Globus pallidus (tissue), 1 donor: ENCODE measurements around the gene HLTF.

ENCODE experiments used
- DNase-seq: peaks from one replicate; pipeline ENCODE4 v3.0.0-alpha.2; 2015; ENCODE audit warnings: low spot score

The HLTF gene

DNA sequence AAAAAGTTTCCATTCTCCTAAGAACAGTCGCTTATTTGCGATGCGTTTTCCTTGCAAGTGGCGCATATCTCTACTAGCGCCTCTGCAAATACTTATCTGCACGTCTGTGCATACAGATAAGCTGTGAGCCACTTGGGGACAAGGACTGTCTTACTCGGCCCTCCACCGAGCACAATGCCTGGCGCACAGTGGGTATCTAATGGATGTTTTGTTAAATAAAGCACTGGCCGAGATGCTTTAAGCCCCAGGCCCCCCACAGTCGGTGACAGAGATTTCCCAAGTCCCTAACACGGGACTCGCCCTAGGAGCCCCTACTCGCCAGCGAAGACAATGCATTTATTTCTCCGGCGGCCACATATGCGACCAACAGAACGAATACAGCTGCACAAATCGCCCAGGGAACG is 503 bp downstream of the HLTF start:
- peak; percentile 58 for DNase-seq

DNA sequence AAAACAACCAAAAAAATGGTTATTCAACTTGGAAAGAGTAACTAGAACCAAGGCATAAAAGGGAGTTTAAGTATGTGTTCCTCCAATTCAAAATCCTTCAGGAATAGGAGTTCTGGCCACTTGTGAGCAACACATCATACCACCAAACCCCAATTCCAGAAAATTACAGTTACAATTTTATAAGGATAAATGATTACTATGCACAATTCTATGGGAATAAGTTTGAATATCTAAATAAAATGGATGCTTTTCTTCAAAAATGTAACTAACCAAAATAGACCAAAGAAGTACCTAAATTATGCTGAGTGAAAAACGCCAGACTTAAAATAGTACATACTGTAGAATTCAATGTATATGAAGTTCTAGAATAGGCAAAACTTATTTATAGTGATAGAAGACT is 4.6 kb downstream of the HLTF start:
- no peak for DNase-seq

DNA sequence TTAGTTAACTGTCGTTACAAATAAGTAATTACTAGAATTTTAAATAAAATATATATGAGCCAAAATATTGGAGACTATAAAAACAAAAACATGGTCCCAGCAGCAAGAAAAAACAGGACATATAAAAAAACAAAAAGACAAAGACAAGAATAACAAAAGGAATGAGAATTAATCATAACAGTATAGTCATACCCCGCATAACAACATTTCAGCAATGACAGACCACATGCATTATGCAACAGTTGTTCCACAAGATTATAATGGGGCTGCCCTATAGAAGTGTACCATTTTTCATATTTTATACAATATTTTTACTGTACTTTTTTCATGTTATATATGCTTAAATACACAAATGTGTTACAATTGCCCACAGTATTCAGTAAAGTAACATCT is 5.6 kb downstream of the HLTF start:
- no peak for DNase-seq

DNA sequence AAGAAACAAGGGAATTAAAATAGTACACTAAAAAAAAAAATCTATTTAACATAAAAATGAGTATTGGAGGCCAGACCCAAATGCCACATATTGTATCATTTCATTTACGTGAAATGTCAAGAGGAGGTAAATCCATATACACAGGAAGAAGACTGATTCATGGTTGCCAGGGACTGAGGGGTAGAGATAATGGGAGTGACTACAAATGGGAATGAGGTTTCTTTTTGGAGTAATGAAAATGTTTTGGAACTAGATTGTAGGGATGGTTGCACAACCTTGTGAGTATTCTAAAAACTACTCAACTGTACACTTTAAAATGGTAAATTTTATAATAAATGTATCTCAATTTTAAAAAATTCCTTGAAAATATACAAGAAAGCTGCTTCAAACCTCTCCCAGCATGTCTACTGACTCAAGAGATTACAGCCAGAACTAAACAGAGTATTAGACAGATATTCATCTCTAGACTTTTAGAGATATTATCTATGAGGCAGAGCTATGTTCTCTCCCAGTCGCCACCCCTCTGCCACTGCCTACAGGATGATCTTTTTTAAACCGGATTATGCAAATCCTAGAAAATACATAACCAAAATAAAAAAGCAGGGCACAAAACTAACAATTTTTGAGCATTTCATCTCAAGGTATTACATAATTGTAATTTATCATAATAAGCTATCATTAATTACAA is 6.2 kb downstream of the HLTF start:
- no peak for DNase-seq

DNA sequence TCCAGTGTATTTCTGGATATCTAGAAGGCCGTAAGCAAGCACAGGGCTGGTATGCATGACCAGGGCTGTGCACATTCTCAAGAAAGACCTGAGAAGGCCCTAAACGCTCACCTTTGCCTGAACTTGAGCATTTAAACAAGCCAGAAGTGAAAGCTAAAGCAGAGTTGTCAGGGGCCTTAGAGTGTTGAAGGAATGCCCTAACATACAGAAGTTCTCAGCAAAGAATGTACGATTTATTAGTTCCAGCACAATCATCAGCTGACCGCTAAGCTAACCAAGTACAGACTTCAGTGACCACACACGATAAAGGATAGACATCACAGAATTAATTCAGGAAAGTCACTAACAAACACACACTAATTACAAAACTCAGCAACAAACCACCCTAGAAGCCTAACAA is 8.7 kb downstream of the HLTF start:
- DNase-seq: no peak

DNA sequence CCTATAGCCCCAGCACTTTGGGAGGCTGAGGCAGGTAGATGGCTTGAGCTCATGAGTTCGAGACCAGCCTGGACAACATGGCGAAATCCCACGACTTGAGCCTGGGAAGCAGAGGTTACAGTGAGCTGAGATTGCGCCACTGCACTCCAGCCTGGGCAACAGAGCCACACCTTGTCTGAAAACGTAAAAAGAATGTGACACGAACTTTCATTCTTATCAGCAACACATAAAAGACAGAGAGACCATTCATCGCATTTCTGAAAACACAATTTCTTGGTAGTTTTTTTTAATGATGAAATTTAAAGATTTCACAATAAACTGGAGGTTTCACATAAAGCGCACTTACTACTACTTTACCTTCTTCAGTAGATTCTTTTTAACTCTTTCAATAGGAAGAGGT is 18.4 kb downstream of the HLTF start:
- DNase-seq: no peak

DNA sequence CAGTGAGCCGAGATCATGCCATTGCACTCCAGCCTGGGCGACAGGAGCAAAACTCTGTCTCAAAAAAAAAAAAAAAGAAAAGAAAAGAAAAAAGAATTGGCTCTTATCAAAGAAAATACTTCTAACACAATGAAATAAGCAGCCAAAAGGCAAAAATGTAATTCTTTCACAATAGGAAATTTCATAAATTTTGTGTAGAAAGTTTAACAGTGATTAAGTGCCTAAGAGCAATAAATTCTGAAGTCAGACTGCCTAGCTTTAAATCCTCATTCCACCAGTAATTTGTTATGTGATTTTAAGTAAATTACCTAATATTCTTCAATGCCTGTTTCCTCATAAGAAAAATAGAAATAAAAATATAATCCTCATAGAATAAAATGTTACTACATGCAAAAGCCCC is 24.6 kb downstream of the HLTF start:
- DNase-seq: no peak

DNA sequence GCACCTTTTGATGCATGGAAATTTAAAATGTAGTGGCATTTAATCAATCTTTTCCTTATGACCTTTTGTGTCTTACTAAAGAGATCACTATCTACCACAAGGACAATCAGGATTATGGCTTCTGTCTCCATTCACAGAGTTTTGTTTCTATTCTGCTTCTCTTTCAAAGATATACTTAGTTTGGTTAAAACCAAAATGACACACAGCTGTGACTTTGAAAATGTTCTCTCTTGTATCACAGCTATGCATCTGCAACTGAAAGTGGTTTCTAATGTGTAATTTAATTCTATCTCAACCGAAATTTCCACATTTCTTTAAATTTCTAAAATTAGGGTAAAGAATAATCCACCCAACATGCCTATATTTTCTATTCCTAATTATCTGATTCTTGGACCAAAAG is 27.7 kb downstream of the HLTF start:
- no peak for DNase-seq

DNA sequence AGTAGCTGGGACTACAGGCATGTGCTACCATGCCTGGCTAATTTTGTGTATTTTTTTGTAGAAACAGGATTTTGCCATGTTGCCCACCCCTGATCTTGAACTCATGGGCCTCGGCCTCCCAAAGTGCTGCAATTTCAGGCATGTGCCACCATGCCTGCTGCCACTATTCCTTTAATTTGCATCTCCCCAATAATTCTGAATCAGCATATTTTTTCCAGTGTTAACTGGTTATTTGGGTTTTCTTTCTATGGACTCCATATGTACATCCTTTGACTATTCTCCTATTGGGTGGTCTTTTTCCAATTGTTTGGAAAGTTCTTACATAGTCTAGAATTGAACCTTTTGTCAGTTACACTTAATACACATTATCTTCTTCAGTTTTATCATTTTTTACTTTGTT is 28.1 kb downstream of the HLTF start:
- DNase-seq: no peak

DNA sequence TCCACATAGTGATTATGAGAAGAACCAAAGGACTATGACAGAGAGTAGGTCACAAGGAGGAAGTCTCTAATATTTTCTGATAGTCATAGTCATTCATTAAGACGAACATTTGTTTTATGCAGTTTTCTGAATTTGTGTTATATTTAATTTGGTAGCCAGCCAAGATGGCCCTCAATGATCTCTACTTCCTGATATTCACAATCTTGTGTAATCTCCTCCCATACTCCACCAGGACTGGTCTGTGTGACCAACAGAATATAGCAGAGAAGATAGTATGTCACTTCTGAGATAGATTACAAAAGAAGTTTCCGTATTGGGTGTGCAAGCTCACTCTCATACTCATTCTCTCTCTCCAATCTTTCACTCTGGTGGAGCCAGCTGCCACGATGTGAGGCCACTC is 30.8 kb downstream of the HLTF start:
- DNase-seq: no peak

DNA sequence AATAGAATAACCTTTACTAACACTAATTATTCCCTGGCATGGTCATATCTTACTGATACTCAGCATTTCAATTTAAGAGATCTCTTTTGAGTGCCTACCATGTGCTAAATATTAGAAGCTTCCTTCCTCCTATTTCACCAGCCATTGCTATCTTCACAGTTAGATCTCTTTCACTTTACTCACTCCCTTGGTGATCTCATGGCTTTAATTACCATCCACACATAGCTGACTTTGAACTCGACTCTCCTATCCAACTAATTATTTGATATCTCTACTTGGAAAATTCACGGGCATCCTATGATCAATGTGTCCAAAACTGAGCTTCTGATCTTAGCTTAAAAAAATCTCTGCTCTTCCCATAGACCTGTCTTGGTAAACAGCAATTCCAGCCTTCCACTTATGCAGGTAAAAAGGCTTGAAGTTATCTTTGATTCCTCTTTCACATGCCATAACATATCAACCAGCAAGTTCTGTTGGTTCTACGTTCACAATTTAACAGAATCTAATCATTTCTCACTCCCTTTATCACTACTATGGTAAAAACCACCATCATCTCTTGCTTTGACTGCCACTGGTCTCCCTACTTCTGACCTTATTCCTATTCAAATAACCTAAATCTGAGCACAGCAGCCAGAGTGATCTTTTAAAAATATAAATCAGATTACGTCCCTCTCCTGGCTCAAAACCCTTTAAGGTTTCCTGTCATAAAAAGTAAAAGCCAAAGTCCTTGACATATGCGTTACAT is 41.8 kb downstream of the HLTF start:
- no peak for DNase-seq

DNA sequence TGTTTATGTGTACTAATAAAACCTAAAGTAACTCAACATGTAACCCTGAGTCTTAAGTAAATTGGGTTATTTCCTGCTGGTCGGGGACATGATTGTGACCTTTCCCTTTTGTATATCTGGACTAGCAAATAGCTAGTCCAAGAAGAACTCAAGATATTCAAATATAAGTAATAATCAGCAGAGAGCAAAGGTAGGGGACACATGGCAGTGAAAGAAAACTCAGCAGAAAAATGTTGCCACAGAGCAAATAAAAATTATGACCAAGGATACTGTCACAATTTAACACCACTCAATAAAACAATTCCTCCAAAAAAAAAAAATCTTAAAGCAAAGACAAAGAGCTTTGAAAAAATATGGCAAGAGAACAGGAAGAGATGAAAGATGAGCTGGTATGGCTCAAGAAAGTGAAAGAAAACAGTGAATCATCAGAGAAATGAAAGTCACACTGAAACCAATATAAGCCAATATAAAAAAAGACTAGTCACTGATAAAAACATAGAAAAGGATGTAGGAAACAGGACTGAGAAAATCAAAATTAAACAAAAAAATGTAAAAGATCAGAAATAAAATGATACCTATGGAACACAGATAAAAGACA is 43.4 kb downstream of the HLTF start:
- no peak for DNase-seq

DNA sequence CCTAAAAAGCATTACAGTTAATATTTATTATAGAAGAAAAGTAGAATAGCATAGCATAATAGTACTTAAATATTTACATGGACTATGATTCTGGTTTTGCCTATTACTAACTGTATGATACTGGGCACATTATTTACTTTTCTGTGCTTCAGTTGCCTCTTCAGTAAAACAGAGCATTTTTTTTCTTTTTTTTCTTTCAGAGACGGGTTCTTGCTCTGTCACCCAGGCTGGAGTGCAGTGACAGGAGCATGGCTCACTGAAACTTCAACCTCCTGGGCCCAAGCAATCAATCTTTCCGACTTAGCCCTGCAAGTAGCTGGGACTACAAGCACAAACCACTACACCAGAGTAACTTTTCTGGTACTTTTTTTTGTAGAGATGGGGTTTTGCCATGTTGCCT is 48.0 kb downstream of the HLTF start:
- DNase-seq: no peak

DNA sequence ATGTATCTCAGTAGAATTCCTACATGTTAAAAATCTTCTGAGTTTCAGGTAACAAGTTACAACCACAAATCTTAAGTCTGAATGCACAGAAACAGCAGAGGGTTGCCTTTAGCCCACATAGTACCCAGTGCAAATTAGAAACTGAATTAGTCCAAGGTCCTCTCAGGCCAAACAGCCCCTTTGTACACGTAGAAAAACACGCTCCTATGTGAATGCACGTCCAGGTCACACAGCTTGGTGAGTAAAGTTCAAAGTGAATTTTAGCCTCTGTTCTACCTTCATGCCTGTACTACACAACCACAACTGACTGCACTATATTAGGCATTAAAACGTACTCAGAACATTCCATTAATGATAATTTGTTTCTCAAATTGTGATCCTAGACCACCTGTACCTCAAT is 48.6 kb downstream of the HLTF start:
- DNase-seq: no peak

DNA sequence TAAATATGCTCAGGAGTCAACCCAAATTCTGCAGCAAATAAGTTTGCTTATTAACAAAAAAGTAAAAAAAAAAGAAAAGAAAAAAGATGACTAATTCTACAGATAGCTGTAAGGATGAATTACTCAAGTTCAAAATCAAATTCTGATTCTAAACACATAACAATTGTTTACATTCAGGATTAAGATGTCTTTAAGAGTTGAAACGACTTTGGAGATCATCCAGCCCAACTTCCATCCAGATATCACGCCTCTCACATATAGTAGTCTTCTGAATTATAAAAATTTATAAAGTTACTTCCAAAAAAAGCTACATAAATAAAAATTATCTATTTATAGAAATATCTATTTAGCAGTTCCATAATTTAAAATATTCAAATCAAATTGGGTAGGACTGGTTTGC is 55.2 kb downstream of the HLTF start:
- DNase-seq: no peak

DNA sequence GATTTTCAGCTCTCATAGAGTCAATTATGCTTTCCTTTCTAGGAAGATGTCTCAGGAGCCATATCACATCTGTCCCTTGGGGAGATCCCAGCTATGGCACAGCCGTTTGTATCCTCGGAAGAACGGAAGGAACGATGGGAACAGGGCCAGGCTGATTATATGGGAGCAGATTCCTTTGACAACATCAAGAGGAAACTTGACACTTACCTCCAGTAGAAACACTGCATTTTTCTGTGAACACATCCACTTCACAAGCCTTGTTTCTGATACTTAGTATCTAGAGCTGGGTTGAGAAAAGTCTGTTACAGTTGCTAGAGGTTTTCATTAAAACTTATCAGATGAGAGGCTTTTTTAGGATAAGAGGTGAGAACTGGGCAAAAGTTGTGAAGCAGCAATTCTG is 59.6 kb downstream of the HLTF start:
- no peak for DNase-seq

DNA sequence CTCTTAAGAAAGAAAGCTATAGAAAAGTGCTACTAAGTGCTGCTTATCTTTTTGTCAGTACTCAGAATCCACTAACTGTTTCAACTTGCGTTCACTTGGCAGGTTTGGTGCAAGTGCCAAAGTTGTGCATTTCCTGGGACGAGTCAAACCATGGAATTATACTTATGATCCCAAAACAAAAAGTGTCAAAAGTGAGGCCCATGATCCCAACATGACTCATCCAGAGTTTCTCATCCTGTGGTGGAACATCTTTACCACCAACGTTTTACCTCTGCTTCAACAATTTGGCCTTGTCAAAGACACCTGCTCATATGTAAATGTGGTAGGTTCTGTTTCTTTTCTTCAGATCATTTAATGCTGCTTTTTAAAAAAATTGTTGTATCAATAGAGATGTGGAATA is 62.4 kb downstream of the HLTF start:
- DNase-seq: no peak

DNA sequence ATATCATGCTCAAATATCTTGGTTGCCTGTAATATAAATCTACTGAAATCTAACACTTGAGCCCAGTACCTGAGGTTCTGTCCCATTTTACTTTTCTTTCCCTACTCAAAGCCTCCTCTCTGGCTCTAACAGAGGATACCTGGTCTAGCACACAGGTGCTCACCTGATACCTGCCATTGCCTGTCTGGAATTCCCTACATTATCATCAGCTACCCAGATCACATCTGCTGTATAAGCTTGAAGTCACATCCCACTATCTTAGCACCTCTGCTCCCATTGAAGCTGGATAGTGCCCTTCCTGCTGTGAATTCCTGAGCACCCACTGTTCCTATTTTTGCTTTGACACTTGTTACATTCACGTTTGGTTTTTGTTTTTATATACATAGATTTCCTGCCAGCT is 64.5 kb downstream of the HLTF start:
- DNase-seq: no peak

DNA sequence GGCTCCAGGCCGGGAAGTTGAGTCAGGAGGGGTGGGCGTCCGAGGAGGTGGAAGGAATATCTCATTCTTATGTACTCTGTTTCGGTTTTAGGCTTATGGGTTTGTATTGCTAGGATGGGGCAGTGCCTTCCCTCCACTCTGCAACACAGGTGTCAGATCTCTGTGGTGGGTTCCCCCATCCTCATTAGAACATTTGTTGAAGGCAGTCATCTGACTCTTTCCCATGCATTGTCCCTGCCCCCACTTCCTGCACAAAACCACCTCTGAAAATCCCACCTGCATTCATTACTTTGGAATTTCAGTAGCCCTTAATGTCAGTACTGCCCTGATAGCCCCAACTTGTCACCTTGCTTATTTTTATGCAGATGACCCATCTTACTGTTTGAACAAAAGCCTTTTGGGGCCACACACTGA is 65.5 kb downstream of the HLTF start:
- DNase-seq: no peak

DNA sequence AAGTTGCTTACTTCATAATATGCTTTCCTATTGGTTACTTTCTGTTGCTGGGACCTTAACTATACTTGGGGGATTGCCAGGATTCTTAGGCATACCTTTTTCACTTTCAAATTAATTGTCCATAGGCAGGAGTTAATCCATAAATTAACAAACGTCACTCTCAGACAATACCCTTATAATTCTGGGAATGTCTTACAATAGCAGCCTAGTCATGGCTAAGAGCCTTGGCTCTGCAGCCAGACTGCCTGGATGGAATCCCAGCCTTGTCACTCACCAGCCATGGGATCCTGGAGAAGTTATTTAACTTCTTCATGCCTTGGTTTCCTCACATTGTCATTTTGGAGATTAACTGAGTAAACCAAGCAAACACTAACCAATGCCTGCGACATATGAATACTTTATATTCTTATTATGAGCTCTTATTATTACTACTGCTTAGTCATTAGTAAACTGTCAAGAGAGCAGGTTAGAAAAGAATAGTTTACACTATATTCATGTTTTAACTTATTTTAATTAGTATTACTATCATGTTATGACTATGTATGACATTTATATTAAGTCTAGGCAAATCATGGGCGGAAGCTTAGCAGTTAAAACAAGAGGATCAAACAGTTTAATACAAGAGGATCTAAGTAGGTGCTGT is 66.0 kb downstream of the HLTF start:
- DNase-seq: peak; percentile 24

DNA sequence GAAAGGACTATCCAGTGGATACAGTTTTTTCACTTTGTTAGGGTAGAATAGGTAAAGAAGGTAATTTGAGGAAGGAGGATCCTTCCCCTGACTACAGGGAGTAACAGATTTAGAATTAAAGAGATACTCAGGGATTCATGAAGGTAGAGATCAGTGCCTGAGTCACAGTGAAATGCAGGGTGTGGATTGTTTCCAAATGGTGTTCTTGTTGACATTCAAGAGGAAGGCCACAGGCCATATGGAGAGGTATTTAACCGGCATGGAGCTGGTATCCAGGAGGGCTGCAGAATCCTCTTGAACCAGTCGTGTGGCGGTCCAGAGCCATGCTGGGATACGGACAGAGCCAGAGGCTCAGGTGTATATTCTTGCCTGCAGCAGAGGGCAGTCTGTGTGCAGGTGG is 66.8 kb downstream of the HLTF start:
- DNase-seq: no peak

DNA sequence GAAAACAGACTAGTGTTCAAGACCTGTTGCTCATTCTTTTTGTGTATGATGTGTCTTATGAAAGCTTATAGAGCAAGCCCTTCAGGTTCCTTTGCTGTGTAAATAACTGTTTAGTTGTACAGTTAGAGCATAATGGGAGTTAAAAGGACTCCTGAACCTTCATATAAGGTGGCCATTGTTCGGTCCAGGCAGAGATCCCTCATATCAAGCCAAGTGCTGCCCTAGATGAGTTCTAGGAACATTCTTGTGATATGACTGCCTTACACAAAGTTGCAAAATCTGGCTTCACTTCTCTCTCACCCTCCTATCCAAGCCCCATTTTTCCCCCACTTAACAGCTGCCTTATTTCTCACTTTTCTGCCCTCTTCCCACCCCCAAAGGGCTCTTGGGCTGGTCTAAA is 68.1 kb downstream of the HLTF start:
- no peak for DNase-seq
